H9 (cell line): ENCODE data around the gene ANGPTL7. TPM values are rescaled to one million over a fixed set of nuclear protein-coding genes. Genes with fewer than 3 reads are reported as not detected.

Source experiments
- DNase-seq: peaks from one replicate; pipeline ENCODE4 v3.0.0-alpha.2; 2017
- H2AFZ ChIP-seq: one replicate; pipeline ENCODE4 v1.6.1; 2013; ENCODE audit warnings: mild to moderate bottlenecking, low read length, control low read depth, moderate library complexity
- H2AK5ac ChIP-seq: 2 replicates; pipeline ENCODE4 v1.6.1; 2013; ENCODE audit warnings: low read length, control low read depth, mixed read lengths; ENCODE audit not compliant: insufficient read length
- H2BK120ac ChIP-seq: one replicate; pipeline ENCODE4 v1.6.1; 2013; ENCODE audit warnings: low read depth, mild to moderate bottlenecking, low read length, control low read depth, inconsistent platforms; ENCODE audit not compliant: poor library complexity, severe bottlenecking
- H2BK12ac ChIP-seq: 2 replicates; pipeline ENCODE4 v1.6.1; 2013; ENCODE audit warnings: low read length, control low read depth, mixed read lengths, low read depth; ENCODE audit not compliant: insufficient read length
- H2BK15ac ChIP-seq: 2 replicates; pipeline ENCODE4 v1.6.1; 2013; ENCODE audit warnings: low read depth, low read length, control low read depth
- H2BK20ac ChIP-seq: one replicate; pipeline ENCODE4 v1.6.1; 2013; ENCODE audit warnings: low read depth, mild to moderate bottlenecking, low read length, control low read depth, inconsistent platforms; ENCODE audit not compliant: poor library complexity, severe bottlenecking
- H2BK5ac ChIP-seq: 2 replicates; pipeline ENCODE4 v1.6.1; 2013; ENCODE audit warnings: low read length, control low read depth, mixed read lengths; ENCODE audit not compliant: insufficient read length
- H3K14ac ChIP-seq: 2 replicates; pipeline ENCODE4 v1.6.1; 2013; ENCODE audit warnings: low read length, control low read depth; ENCODE audit not compliant: insufficient read depth
- H3K18ac ChIP-seq: 2 replicates; pipeline ENCODE4 v1.6.1; 2013; ENCODE audit warnings: low read depth, mild to moderate bottlenecking, mixed read lengths, low read length, control low read depth; ENCODE audit not compliant: insufficient read length
- H3K23ac ChIP-seq: 2 replicates; pipeline ENCODE4 v1.6.1; 2013; ENCODE audit warnings: low read length, control low read depth, mixed read lengths, low read depth; ENCODE audit not compliant: insufficient read length
- H3K23me2 ChIP-seq: 2 replicates; pipeline ENCODE4 v1.6.1; 2013; ENCODE audit warnings: low read depth, mild to moderate bottlenecking, mixed read lengths, low read length, control low read depth; ENCODE audit not compliant: insufficient read length, poor library complexity, severe bottlenecking
- H3K27ac ChIP-seq: 2 replicates; pipeline ENCODE4 v1.5.1; 2013; ENCODE audit warnings: low read length, control low read depth, mixed read lengths, low read depth; ENCODE audit not compliant: insufficient read length
- H3K27me3 ChIP-seq: 2 replicates; pipeline ENCODE4 v1.6.1; 2013; ENCODE audit warnings: low read length, control low read depth, inconsistent platforms; ENCODE audit not compliant: insufficient read depth
- H3K4ac ChIP-seq: 2 replicates; pipeline ENCODE4 v1.6.1; 2013; ENCODE audit warnings: low read depth, mild to moderate bottlenecking, control low read depth, inconsistent platforms, low read length, moderate library complexity
- H3K4me1 ChIP-seq: 2 replicates; pipeline ENCODE4 v1.6.1; 2013; ENCODE audit warnings: low read length, control low read depth, inconsistent platforms; ENCODE audit not compliant: insufficient read depth
- H3K4me2 ChIP-seq: 2 replicates; pipeline ENCODE4 v1.6.1; 2013; ENCODE audit warnings: low read length, control low read depth, mixed read lengths; ENCODE audit not compliant: insufficient read length, insufficient read depth
- H3K56ac ChIP-seq: 2 replicates; pipeline ENCODE4 v1.6.1; 2013; ENCODE audit warnings: low read depth, mild to moderate bottlenecking, mixed read lengths, low read length, control low read depth; ENCODE audit not compliant: insufficient read length
- H3K79me1 ChIP-seq: 2 replicates; pipeline ENCODE4 v1.6.1; 2013; ENCODE audit warnings: low read depth, mild to moderate bottlenecking, moderate library complexity, low read length, control low read depth, inconsistent platforms; ENCODE audit not compliant: insufficient read depth, poor library complexity, severe bottlenecking
- H3K79me2 ChIP-seq: 2 replicates; pipeline ENCODE4 v1.6.1; 2013; ENCODE audit warnings: low read length, control low read depth, inconsistent platforms; ENCODE audit not compliant: insufficient read depth
- H3K9ac ChIP-seq: 2 replicates; pipeline ENCODE4 v1.6.1; 2013; ENCODE audit warnings: low read length, control low read depth, mixed read lengths; ENCODE audit not compliant: insufficient read length; ENCODE audit errors: extremely low read depth
- H3K9me3 ChIP-seq: one replicate; pipeline ENCODE4 v1.6.1; 2013; ENCODE audit warnings: low read depth, low read length, inconsistent platforms; ENCODE audit not compliant: control insufficient read depth
- H3T11ph ChIP-seq: one replicate; pipeline ENCODE4 v1.6.1; 2013; ENCODE audit warnings: mild to moderate bottlenecking, low read length, control low read depth, inconsistent platforms
- H4K20me1 ChIP-seq: one replicate; pipeline ENCODE4 v1.6.1; 2013; ENCODE audit not compliant: control insufficient read depth, insufficient read length, insufficient read depth
- H4K5ac ChIP-seq: 2 replicates; pipeline ENCODE4 v1.6.1; 2013; ENCODE audit warnings: low read depth, mild to moderate bottlenecking, mixed read lengths, low read length, control low read depth; ENCODE audit not compliant: insufficient read length
- H4K8ac ChIP-seq: replicated peaks from 2 replicates; pipeline ENCODE4 v1.6.1; 2013; ENCODE audit warnings: low read length, control low read depth, mixed read lengths, low read depth; ENCODE audit not compliant: insufficient read length
- H4K91ac ChIP-seq: 2 replicates; pipeline ENCODE4 v1.6.1; 2013; ENCODE audit warnings: low read depth, mild to moderate bottlenecking, moderate library complexity, mixed read lengths, low read length, control low read depth; ENCODE audit not compliant: insufficient read length
- H3K27ac Mint-ChIP-seq, 3 experiments: 2 replicates in 2 of 3; 3 replicates in 1 of 3; pipeline ENCODE4 v1.8.0; 2020 to 2021; ENCODE audit warnings: mixed read lengths in 3 of 3, mild to moderate bottlenecking in 1 of 3, moderate library complexity in 1 of 3
- H3K27me3 Mint-ChIP-seq: 2 replicates; pipeline ENCODE4 v1.8.0; 2021; ENCODE audit warnings: low read depth, mild to moderate bottlenecking, moderate library complexity, mixed read lengths
- H3K36me3 Mint-ChIP-seq, 3 experiments: 2 replicates in 2 of 3; 3 replicates in 1 of 3; pipeline ENCODE4 v1.8.0; 2020 to 2021; ENCODE audit warnings: low read depth in 3 of 3, mixed read lengths in 3 of 3; ENCODE audit not compliant: insufficient read depth in 1 of 3
- H3K4me1 Mint-ChIP-seq, 2 experiments: 2 replicates each; pipeline ENCODE4 v1.8.0; 2020; ENCODE audit warnings: mixed read lengths in 2 of 2
- H3K4me3 Mint-ChIP-seq, 2 experiments: 2 replicates in 1 of 2; 3 replicates in 1 of 2; pipeline ENCODE4 v1.8.0; 2020 to 2021; ENCODE audit warnings: mild to moderate bottlenecking in 2 of 2, mixed read lengths in 2 of 2, moderate library complexity in 1 of 2
- H3K9me3 Mint-ChIP-seq, 2 experiments: 2 replicates in 1 of 2; 3 replicates in 1 of 2; pipeline ENCODE4 v1.8.0; 2020; ENCODE audit warnings: mild to moderate bottlenecking in 2 of 2, mixed read lengths in 2 of 2, moderate library complexity in 1 of 2
- CTCF ChIP-seq: fragments of 200-600 bp; sonication (generic); conservative IDR thresholded peaks from 3 replicates; pipeline ENCODE4 v1.8.0; 2021; ENCODE audit warnings: antibody characterized with exemption, mild to moderate bottlenecking
- WGBS: extraction: QIAGEN DNeasy Blood & Tissue Kit; methylation state at CpG from one replicate; pipeline ENCODE4 v1.1.7; 2013; ENCODE audit warnings: missing lambda C conversion rate, low lambda C conversion rate, mixed read lengths; ENCODE audit not compliant: insufficient read length; ENCODE audit errors: extremely low coverage; 5-methylcytosine and 5-hydroxymethylcytosine counted together
- total RNA-seq: library from RNA; stranded (reverse); gene quantifications from 2 replicates; pipeline ENCODE4 v1.2.1, GENCODE V29; 2021

ANGPTL7 gene
- total RNA-seq, 1 experiment from 2014 or later = not detected

GRCh38 chr1:11144570-11145256 lies 44.4 kb upstream of the ANGPTL7 start:
- no peak overlapping the region for H3K27ac Mint-ChIP-seq
- Histone ChIP-seq H2BK12ac (no peak overlapping the region), H3K79me1 (no peaks in the 10 kb centered on the region), H3K4ac (no peak overlapping the region), H3K9ac (no peak overlapping the region), H3K56ac (no peak overlapping the region), H3K27ac (no peak overlapping the region), H2BK20ac (no peak overlapping the region), H2AK5ac (no peak overlapping the region), H3K18ac (no peak overlapping the region), H3K4me2 (no peak overlapping the region), H4K8ac (no peak overlapping the region), H2BK5ac (no peak overlapping the region), H3K23ac (no peak overlapping the region), H3K9me3 (no peaks in the 10 kb centered on the region), H4K91ac (no peak overlapping the region), H4K20me1 (no peaks in the 10 kb centered on the region), H2AFZ (no peak overlapping the region), H3T11ph (no peak overlapping the region), H3K23me2 (no peaks in the 10 kb centered on the region), H2BK120ac (no peak overlapping the region), H4K5ac (no peak overlapping the region), H3K27me3 (no peaks in the 10 kb centered on the region), H2BK15ac (no peak overlapping the region), H3K79me2 (no peaks in the 10 kb centered on the region), H3K14ac (no peak overlapping the region), H3K4me1 (0 out of 2 replicates have a peak, but pooled peaks cover 3% of the 10 kb centered on the region)
- H3K27me3 Mint-ChIP-seq = no peaks in the 10 kb centered on the region
- H3K4me1 Mint-ChIP-seq = peaks cover 11 to 14% of the 10 kb centered on the region in 2 experiments
- TF ChIP-seq CTCF = no peak
- H3K36me3 Mint-ChIP-seq = peaks cover 27 to 68% (median 44%) of the 10 kb centered on the region in 3 experiments; a peak in 6 of 7 replicates
- no peak for DNase-seq
- no peaks in the 10 kb centered on the region for H3K9me3 Mint-ChIP-seq
- no peak overlapping the region for H3K4me3 Mint-ChIP-seq
- no CpG with 5 or more reads among the region's 12 CpGs for WGBS
